Large intestine (tissue), 3 donors: ENCODE data around the gene TEX2. TPM values are rescaled to one million over a fixed set of nuclear protein-coding genes. Genes with fewer than 3 reads are reported as not detected.
A peak's percentile ranks its signal among the peaks of the same experiment; 100 is the strongest.

ENCODE experiments used
- DNase-seq, 2 donors: peaks; one replicate each; pipeline versions ENCODE4 v3.0.0 to v3.0.0-alpha.2; 2013
- H3K27ac ChIP-seq: one replicate; pipeline ENCODE4 v1.5.1; 2013; ENCODE audit warnings: low read length
- H3K27me3 ChIP-seq: 2 replicates; pipeline ENCODE4 v1.6.1; 2013; ENCODE audit warnings: low read length; ENCODE audit not compliant: control insufficient read depth, insufficient read depth
- H3K36me3 ChIP-seq: 2 replicates; pipeline ENCODE4 v1.6.1; 2013; ENCODE audit warnings: low read length; ENCODE audit not compliant: control insufficient read depth, insufficient read depth
- H3K4me1 ChIP-seq: one replicate; pipeline ENCODE4 v1.6.1; 2013; ENCODE audit warnings: low read length; ENCODE audit not compliant: control insufficient read depth, insufficient read depth
- H3K4me3 ChIP-seq: one replicate; pipeline ENCODE4 v1.5.1; 2013; ENCODE audit warnings: low read length
- H3K9me3 ChIP-seq: one replicate; pipeline ENCODE4 v1.6.1; 2013; ENCODE audit warnings: mild to moderate bottlenecking, low read depth, low read length, moderate library complexity; ENCODE audit not compliant: control insufficient read depth
- WGBS: methylation state at CpG from one replicate; pipeline ENCODE4 v1.1.5; 2013; ENCODE audit warnings: low lambda C conversion rate; ENCODE audit not compliant: insufficient coverage; 5-methylcytosine and 5-hydroxymethylcytosine counted together
- polyA plus RNA-seq: library from polyadenylated mRNA; unstranded; fragments of 120-200 nt; gene quantifications from one replicate; pipeline ENCODE4 v1.2.1, GENCODE V29; 2013

The TEX2 gene
- polyA plus RNA-seq, 1 donor, result 37.2 TPM

DNA sequence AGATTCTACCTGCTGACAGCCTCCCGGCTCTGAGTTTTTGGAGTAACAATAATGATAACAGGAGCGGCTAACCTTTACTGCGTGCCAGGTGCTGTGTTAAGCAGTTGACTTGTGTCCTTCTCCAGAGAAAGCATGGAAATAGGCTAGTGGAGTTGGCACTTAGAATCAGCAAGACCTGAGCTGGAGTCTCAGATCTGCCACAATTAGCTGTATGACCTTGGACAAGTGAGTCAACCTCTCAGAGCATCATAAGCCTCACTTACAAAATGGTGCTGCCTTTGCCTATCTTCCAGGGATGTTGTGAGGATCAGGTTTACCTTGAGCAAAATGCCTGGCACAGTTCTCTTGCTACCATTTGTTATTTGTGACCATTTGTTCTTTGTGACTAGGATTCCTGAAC, 32.1 kb upstream of the TEX2 start:
- Histone ChIP-seq H3K36me3 (no peaks in the 10 kb centered on the region), H3K4me3 (no peak overlapping the region), H3K27ac (no peak overlapping the region), H3K27me3 (no peaks in the 10 kb centered on the region), H3K9me3 (no peaks in the 10 kb centered on the region), H3K4me1 (peaks cover 4% of the 10 kb centered on the region)
- DNase-seq, result no peak
- no CpG with 5 or more reads among the region's 3 CpGs for WGBS

- no peaks in the 10 kb centered on the region for H3K4me1 ChIP-seq
- no peaks in the 10 kb centered on the region for H3K27me3 ChIP-seq
- WGBS, result 100% methylated on average over 2 of the region's 9 CpGs
- no peak overlapping the region for H3K27ac ChIP-seq
- H3K4me3 ChIP-seq, result no peak overlapping the region
- no peak for DNase-seq
- no peaks in the 10 kb centered on the region for H3K36me3 ChIP-seq
- peaks cover 3% of the 10 kb centered on the region for H3K9me3 ChIP-seq
Observed at GRCh38 chr17:64291268-64291851, 28.3 kb upstream of the TEX2 start.

DNA sequence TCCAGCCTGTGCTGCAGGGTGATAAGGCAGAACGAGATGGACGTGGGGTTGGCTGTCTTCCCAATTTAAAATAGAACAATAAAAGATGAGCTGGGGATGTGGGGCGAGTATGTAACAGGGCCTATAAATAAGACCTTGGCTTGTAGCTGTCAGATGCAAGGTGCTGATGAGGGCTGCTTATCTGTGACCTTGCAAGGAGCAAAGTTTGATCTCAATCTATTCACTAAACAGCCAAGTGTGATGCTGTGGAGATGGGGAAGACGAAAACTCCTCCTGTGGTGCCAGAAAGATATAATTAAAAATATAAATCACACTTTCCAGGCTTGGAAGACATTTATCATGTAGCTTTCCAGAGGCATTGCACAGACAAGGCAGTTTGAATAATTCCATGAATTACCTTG, 26.7 kb upstream of the TEX2 start:
- WGBS, result no CpG with 5 or more reads among the region's 4 CpGs
- H3K9me3 ChIP-seq, result peaks cover 3% of the 10 kb centered on the region
- H3K4me3 ChIP-seq, result no peak overlapping the region
- H3K27ac ChIP-seq, result no peak overlapping the region
- no peaks in the 10 kb centered on the region for H3K36me3 ChIP-seq
- no peaks in the 10 kb centered on the region for H3K27me3 ChIP-seq
- no peaks in the 10 kb centered on the region for H3K4me1 ChIP-seq
- DNase-seq, result no peak

DNA sequence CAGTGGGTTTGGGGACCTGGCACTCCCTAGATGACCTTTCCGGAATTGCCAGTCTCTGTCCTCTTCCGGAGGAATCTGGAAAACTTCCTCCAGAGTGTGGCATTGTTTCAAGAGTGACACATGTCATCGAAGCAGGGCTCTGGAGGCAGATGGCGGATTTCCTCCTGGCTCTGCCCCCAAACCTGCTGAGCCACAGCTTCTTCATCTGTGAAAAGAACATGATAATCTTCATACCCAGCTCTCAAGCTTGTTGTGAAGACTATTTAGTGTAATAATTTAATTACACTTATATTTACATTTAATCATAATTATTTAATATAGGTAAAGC, 19.7 kb upstream of the TEX2 start:
- no peaks in the 10 kb centered on the region for H3K9me3 ChIP-seq
- WGBS, result no CpG with 5 or more reads among the region's 4 CpGs
- no peak for DNase-seq
- no peaks in the 10 kb centered on the region for H3K36me3 ChIP-seq
- H3K27me3 ChIP-seq, result no peaks in the 10 kb centered on the region
- H3K27ac ChIP-seq, result no peak overlapping the region
- no peaks in the 10 kb centered on the region for H3K4me1 ChIP-seq
- H3K4me3 ChIP-seq, result no peak overlapping the region

- WGBS, result 0% methylated on average over 1 of the region's 19 CpGs
Observed at GRCh38 chr17:64281962-64282752, 19.1 kb upstream of the TEX2 start.

DNA sequence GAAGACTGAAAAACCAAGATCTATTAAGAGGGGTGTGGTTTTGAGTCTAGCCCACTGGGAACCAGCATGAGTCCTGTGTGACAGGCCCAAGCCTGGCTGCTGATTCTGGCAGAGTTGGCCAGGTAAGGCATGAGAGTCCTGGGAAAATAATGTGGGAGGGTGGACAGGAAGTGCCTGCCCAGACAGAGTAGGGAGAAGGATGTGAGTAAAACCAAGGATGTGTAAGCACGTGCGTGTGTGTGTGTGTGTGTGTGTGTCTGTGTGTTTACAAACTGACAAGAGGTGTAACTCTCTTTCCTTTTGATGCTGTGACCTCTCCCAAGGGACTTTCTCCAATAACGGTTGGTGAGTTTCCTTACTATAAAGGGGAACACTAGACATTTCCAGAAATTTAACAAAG, 15.6 kb upstream of the TEX2 start:
- Histone ChIP-seq H3K4me3 (no peak overlapping the region), H3K27ac (no peak overlapping the region), H3K9me3 (no peaks in the 10 kb centered on the region), H3K4me1 (no peaks in the 10 kb centered on the region), H3K27me3 (no peaks in the 10 kb centered on the region), H3K36me3 (no peaks in the 10 kb centered on the region)
- no peak for DNase-seq
- no CpG with 5 or more reads among the region's 3 CpGs for WGBS

More at GRCh38 chr17:64281962-64282752, 19.1 kb upstream of the TEX2 start:
- H3K9me3 ChIP-seq, result no peaks in the 10 kb centered on the region
- H3K27ac ChIP-seq, result no peak overlapping the region
- no peaks in the 10 kb centered on the region for H3K27me3 ChIP-seq
- no peaks in the 10 kb centered on the region for H3K4me1 ChIP-seq
- H3K36me3 ChIP-seq, result no peaks in the 10 kb centered on the region
- H3K4me3 ChIP-seq, result no peak overlapping the region
- DNase-seq, result peak; percentile 53 to 58

GRCh38 chr17:64277831-64278562, 14.9 kb upstream of the TEX2 start:
- 90% methylated on average over 2 of the region's 7 CpGs for WGBS
- no peaks in the 10 kb centered on the region for H3K36me3 ChIP-seq
- H3K27me3 ChIP-seq, result no peaks in the 10 kb centered on the region
- no peaks in the 10 kb centered on the region for H3K9me3 ChIP-seq
- peak overlapping the region; percentile 7 for H3K27ac ChIP-seq
- no peaks in the 10 kb centered on the region for H3K4me1 ChIP-seq
- no peak for DNase-seq
- no peak overlapping the region for H3K4me3 ChIP-seq

GRCh38 chr17:64276961-64277505, 14.0 kb upstream of the TEX2 start:
- no peak overlapping the region for H3K4me3 ChIP-seq
- no peaks in the 10 kb centered on the region for H3K9me3 ChIP-seq
- H3K4me1 ChIP-seq, result no peaks in the 10 kb centered on the region
- H3K36me3 ChIP-seq, result no peaks in the 10 kb centered on the region
- H3K27me3 ChIP-seq, result no peaks in the 10 kb centered on the region
- whole genome bisulfite sequencing, result 90% methylated on average over 4 of the region's 11 CpGs
- peak overlapping the region; percentile 7 for H3K27ac ChIP-seq
- DNase-seq, result no peak

DNA sequence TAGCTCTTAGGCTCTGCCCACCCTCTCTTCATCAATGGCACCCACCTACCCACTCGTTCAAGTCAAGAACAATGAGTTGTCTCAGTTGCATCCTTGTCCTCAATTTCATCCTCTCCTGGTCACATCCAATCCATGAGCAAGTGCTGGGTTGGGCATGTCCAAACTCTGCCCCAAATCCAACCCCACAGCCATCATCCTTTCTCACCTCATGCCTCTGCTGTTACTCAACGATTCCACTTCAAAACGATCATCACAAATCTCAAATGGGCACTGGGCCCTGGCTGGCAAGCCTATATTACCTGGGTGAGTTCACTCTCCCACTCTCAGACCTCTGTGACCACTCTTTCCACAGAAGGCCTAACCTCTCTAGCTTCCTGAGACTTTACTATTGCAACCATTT, 12.0 kb upstream of the TEX2 start:
- Histone ChIP-seq H3K27me3 (no peaks in the 10 kb centered on the region), H3K27ac (no peak overlapping the region), H3K4me3 (no peak overlapping the region), H3K4me1 (no peaks in the 10 kb centered on the region), H3K9me3 (peaks cover 2% of the 10 kb centered on the region), H3K36me3 (no peaks in the 10 kb centered on the region)
- no peak for DNase-seq
- WGBS, result no CpG with 5 or more reads among the region's 3 CpGs

GRCh38 chr17:64273006-64273405, 9.9 kb upstream of the TEX2 start:
- WGBS, result no CpG with 5 or more reads among the region's 6 CpGs

More at GRCh38 chr17:64273006-64273405, 9.9 kb upstream of the TEX2 start:
- no peak for DNase-seq
- no peaks in the 10 kb centered on the region for H3K36me3 ChIP-seq
- peaks cover 2% of the 10 kb centered on the region for H3K9me3 ChIP-seq
- H3K4me3 ChIP-seq, result no peak overlapping the region
- no peaks in the 10 kb centered on the region for H3K27me3 ChIP-seq
- H3K4me1 ChIP-seq, result no peaks in the 10 kb centered on the region
- H3K27ac ChIP-seq, result no peak overlapping the region
